ENCODE data around the gene UBE4A. TPM values are rescaled to one million over a fixed set of nuclear protein-coding genes. Genes with fewer than 3 reads are reported as not detected.

Gene UBE4A
- total and polyA plus RNA-seq, 2 of the 4 experiments (the other 2 are of a cell fraction), result 15.2 to 69.7 TPM

- H3K27ac ChIP-seq (ENCODE audit: insufficient read depth, low read length), result no peak overlapping the region; the same call in 1 of the 2 replicates
- ATAC-seq (ENCODE audit: low read depth) (peak; percentile 97), DNase-seq (peak; percentile 98)
- POLR2A ChIA-PET (ENCODE audit: unreplicated experiment), result no interaction called here
- in situ Hi-C loops (cut with MboI; ENCODE audit: low sequenced_read_pairs), result no loop called here
- intact Hi-C loops (cut with micrococcal nuclease), result no loop called here
- no peak overlapping the region for H3K14ac ChIP-seq (replicated peaks; ENCODE audit: low read depth, low read length)
- H3K4me3 ChIP-seq (ENCODE audit: insufficient read depth, low read depth, low read length), result no peak overlapping the region
- no peak overlapping the region for H3K23ac ChIP-seq (ENCODE audit: low read depth, low read length)
- no peak overlapping the region for H3K4ac ChIP-seq (ENCODE audit: low read depth, low read length)
- H3K9me3 ChIP-seq (ENCODE audit: control insufficient read depth, insufficient read depth, low read length), result no peaks in the 10 kb centered on the region
- no peak overlapping the region for H2BK15ac ChIP-seq (ENCODE audit: low read depth, low read length)
- H4K5ac ChIP-seq (ENCODE audit: low read depth, low read length), result no peak overlapping the region
- H2BK20ac ChIP-seq (ENCODE audit: low read depth, low read length), result no peak overlapping the region
- peaks cover 2% of the 10 kb centered on the region; the same call in 1 of the 2 replicates for H3K9me1 ChIP-seq (ENCODE audit: insufficient read depth, low read length)
- dilution Hi-C loops (cut with HindIII; ENCODE audit: low sequenced_read_pairs, unreplicated experiment), result no loop called here
- H2AK5ac ChIP-seq (ENCODE audit: low read depth, low read length), result no peak overlapping the region
- no peaks in the 10 kb centered on the region; the same call in 1 of the 2 replicates for H4K20me1 ChIP-seq (ENCODE audit: insufficient read depth, low read length)
- no peak overlapping the region for H2AK9ac ChIP-seq (replicated peaks; ENCODE audit: low read depth, low read length, poor library complexity)
- H4K8ac ChIP-seq (ENCODE audit: low read depth in 2 of 2, low read length in 2 of 2), result no peak overlapping the region
- no peak overlapping the region for H2BK120ac ChIP-seq (ENCODE audit: low read depth, low read length)
- CTCF ChIA-PET, result interaction anchor here (0.5 to 0.6 kb wide), 3 partner anchors 17 to 71 kb away, joined by 3 to 4 read pairs (median 3); no protein-coding TSS in a partner anchor
- H3K56ac ChIP-seq (ENCODE audit: extremely low read depth, insufficient read depth, low read length), result no peak overlapping the region
- H3K4me2 ChIP-seq (ENCODE audit: low read depth, low read length), result 0 out of 2 replicates have a peak overlapping the region, but pooled peaks have one; percentile 19
- peaks cover 6% of the 10 kb centered on the region; the same call in 1 of the 2 replicates for H3K36me3 ChIP-seq (ENCODE audit: control insufficient read depth, insufficient read depth, low read length)
- H3K27me3 ChIP-seq (ENCODE audit: control insufficient read depth, insufficient read depth, low read length), result no peaks in the 10 kb centered on the region
- no peak overlapping the region for H2AFZ ChIP-seq (replicated peaks; ENCODE audit: low read length, poor library complexity)
- H3K18ac ChIP-seq (ENCODE audit: low read depth, low read length), result no peak overlapping the region
- peak overlapping the region; percentile 59 for H2BK5ac ChIP-seq (ENCODE audit: low read depth, low read length, poor library complexity, severe bottlenecking)
- peaks cover 10% of the 10 kb centered on the region in 2 experiments; a peak in 2 of 4 replicates for H3K79me1 ChIP-seq (ENCODE audit: low read depth in 1 of 2, low read length in 2 of 2)
- no peak overlapping the region for H3K9ac ChIP-seq (ENCODE audit: low read depth, low read length)
- no peak overlapping the region for H4K91ac ChIP-seq (ENCODE audit: insufficient read depth, low read depth, low read length)
- no peaks in the 10 kb centered on the region for H3K4me1 ChIP-seq (ENCODE audit: control insufficient read depth, insufficient read depth, low read length)
- no peak for TF ChIP-seq MAZ (IDR thresholded peaks at IDR 0.05; ENCODE audit: borderline replicate concordance, low read depth, low read length)
- TF ChIP-seq RFX5 (IDR thresholded peaks at IDR 0.05; ENCODE audit: low read depth, low read length), result no peak
- peak; percentile 16; the same call in 1 of the 2 replicates for TF ChIP-seq SMC3 (IDR thresholded peaks at IDR 0.05; ENCODE audit: low read depth, low read length)
- peak; percentile 40; the same call in 1 of the 2 replicates for TF ChIP-seq BHLHE40 (IDR thresholded peaks at IDR 0.05; ENCODE audit: low read depth, low read length)
- peak; percentile 86 for TF ChIP-seq FOS (IDR thresholded peaks at IDR 0.05; ENCODE audit: low read depth, low read length)
- no peak for TF ChIP-seq CHD1 (IDR thresholded peaks at IDR 0.05; ENCODE audit: low read depth, low read length)
- peak; percentile 64 for TF ChIP-seq RCOR1 (IDR thresholded peaks at IDR 0.05; ENCODE audit: insufficient replicate concordance, low read length)
- no peak for TF ChIP-seq CTCF (conservative IDR thresholded peaks at IDR 0.05; ENCODE audit: low read depth, low read length)
- no peak for TF ChIP-seq ELK1 (IDR thresholded peaks at IDR 0.05; ENCODE audit: borderline replicate concordance, low read depth, low read length)
- peak; percentile 57; the same call in 1 of the 2 replicates for TF ChIP-seq MXI1 (IDR thresholded peaks at IDR 0.05; ENCODE audit: borderline replicate concordance, low read depth, low read length)
- TF ChIP-seq MAFK (IDR thresholded peaks at IDR 0.05; ENCODE audit: low read depth, low read length), result 0 out of 2 replicates have a peak, but pooled peaks have one; percentile 36
- peak; percentile 83; the same call in 1 of the 2 replicates for TF ChIP-seq NFE2L2 (IDR thresholded peaks at IDR 0.05; ENCODE audit: low read depth, low read length)
- peak; percentile 43; the same call in 1 of the 2 replicates for TF ChIP-seq CEBPB (IDR thresholded peaks at IDR 0.05; ENCODE audit: low read depth, low read length)
- peak; percentile 22; the same call in 1 of the 2 replicates for TF ChIP-seq RAD21 (IDR thresholded peaks at IDR 0.05; ENCODE audit: low read length)
- no TSS peak for BruUV-seq (replicated peaks)
Observed at GRCh38 chr11:118415739-118416068, 56.3 kb downstream of the UBE4A start.
